ENCODE results near the gene PPP2R3A.

PPP2R3A gene

DNA sequence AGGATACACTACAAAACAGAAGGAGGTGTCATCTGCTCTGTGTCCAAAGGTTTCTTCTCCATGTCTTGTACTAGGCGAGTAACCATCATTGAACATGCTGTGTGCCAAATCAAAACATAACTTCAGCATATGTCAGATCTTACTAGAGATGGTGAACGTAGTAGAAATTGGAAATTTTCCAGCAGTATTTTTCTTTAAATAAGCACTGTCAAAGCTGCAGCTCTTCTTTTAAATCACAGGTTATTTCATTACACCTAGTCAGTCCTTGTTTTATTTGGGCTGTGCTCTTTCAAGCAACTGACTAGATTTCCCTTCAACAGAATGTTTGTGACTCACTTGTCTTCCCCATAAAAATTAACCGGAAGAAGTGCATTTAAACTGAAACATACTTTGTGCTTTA lies 184.1 kb downstream of the PPP2R3A start:
- Histone ChIP-seq H3K4me3 (ENCODE audit: low read length) (no peak overlapping the region), H3K9ac (ENCODE audit: low read length) (no peak overlapping the region), H3K4me2 (ENCODE audit: low read length) (no peak overlapping the region), H3K27ac (ENCODE audit: low read length) (no peak overlapping the region), H4K20me1 (ENCODE audit: insufficient read depth, low read length) (peaks cover 76% of the 10 kb centered on the region), H3K79me2 (ENCODE audit: low read length) (peaks cover 73% of the 10 kb centered on the region), H3K9me3 (ENCODE audit: insufficient read depth, low read length) (no peaks in the 10 kb centered on the region), H3K36me3 (replicated peaks; ENCODE audit: low read depth, low read length) (peaks cover 26% of the 10 kb centered on the region), H2AFZ (ENCODE audit: low read depth, low read length) (no peak overlapping the region), H3K4me1 (ENCODE audit: low read length) (peaks cover 8% of the 10 kb centered on the region), H3K27me3 (ENCODE audit: low read depth, low read length) (no peaks in the 10 kb centered on the region)
- no peak for TF ChIP-seq EZH2phosphoT487 (IDR thresholded peaks at IDR 0.05; ENCODE audit: low read depth)
- TF ChIP-seq, protein P1, sequence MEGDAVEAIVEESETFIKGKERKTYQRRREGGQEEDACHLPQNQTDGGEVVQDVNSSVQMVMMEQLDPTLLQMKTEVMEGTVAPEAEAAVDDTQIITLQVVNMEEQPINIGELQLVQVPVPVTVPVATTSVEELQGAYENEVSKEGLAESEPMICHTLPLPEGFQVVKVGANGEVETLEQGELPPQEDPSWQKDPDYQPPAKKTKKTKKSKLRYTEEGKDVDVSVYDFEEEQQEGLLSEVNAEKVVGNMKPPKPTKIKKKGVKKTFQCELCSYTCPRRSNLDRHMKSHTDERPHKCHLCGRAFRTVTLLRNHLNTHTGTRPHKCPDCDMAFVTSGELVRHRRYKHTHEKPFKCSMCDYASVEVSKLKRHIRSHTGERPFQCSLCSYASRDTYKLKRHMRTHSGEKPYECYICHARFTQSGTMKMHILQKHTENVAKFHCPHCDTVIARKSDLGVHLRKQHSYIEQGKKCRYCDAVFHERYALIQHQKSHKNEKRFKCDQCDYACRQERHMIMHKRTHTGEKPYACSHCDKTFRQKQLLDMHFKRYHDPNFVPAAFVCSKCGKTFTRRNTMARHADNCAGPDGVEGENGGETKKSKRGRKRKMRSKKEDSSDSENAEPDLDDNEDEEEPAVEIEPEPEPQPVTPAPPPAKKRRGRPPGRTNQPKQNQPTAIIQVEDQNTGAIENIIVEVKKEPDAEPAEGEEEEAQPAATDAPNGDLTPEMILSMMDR (IDR thresholded peaks at IDR 0.05; ENCODE audit: low read depth, low read length): no peak

DNA sequence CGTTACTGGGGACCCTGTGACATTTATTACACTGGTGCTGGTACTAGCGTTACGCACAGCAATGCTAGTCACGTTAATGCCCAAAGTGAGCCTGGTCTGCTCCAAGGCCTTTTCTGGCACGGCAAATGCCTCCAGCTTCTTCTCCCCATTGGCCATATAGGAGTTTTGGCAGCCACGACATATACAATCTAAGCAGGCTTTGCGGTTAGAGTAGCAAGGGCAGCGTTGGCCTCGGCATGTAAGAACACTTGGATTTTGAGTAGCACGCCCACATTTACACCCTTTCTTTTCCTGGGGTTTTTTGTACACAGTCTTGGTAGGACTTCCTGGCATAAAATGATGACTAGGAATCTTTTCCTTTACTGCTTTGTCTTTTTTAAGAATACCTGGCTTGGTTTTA lies 185.7 kb downstream of the PPP2R3A start:
- Histone ChIP-seq H2AFZ (ENCODE audit: low read depth, low read length) (no peak overlapping the region), H3K4me1 (ENCODE audit: low read length) (peaks cover 8% of the 10 kb centered on the region), H3K4me2 (ENCODE audit: low read length) (no peak overlapping the region), H3K4me3 (ENCODE audit: low read length) (no peak overlapping the region), H3K9me3 (ENCODE audit: insufficient read depth, low read length) (no peaks in the 10 kb centered on the region), H3K27me3 (ENCODE audit: low read depth, low read length) (no peaks in the 10 kb centered on the region), H3K79me2 (ENCODE audit: low read length) (peaks cover 88% of the 10 kb centered on the region), H4K20me1 (ENCODE audit: insufficient read depth, low read length) (peaks cover 88% of the 10 kb centered on the region), H3K9ac (ENCODE audit: low read length) (no peak overlapping the region), H3K36me3 (replicated peaks; ENCODE audit: low read depth, low read length) (peaks cover 26% of the 10 kb centered on the region), H3K27ac (ENCODE audit: low read length) (no peak overlapping the region)
- TF ChIP-seq, protein P1 (IDR thresholded peaks at IDR 0.05; ENCODE audit: low read depth, low read length): no peak
- no peak for TF ChIP-seq EZH2phosphoT487 (IDR thresholded peaks at IDR 0.05; ENCODE audit: low read depth)

DNA sequence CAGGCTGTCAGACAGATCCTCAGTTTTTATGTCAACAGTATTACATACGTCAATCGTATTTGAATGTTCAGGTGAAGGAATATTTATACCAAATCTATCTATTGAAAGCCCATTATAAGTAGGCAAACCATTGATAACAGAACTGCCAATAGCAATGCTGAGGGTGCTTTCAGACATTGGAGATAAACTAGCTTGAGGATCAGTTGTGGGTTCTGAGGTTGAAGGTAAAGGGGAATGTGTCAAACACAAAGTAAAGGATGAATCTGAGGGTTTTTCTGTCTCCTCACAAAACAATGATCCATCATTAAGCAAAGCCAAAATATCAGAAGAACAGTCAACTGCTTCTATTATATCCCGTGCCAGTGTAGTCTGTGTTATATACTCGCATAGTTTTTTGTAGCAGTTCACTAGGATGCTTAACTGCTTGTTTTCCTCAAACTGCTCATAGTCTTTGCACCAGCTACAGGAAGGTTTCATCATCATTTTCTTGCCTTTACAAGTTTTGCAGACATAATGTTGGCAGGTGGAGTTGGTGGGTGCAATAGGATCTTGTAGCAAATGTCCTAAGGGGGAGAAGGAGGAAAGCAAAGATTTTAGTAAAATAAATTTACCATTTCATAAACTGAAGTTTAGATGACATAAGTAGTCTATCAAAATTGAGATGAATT lies 186.8 kb downstream of the PPP2R3A start:
- Histone ChIP-seq H3K27me3 (ENCODE audit: low read depth, low read length) (no peaks in the 10 kb centered on the region), H2AFZ (ENCODE audit: low read depth, low read length) (no peak overlapping the region), H4K20me1 (ENCODE audit: insufficient read depth, low read length) (peaks cover 92% of the 10 kb centered on the region), H3K4me2 (ENCODE audit: low read length) (no peak overlapping the region), H3K27ac (ENCODE audit: low read length) (no peak overlapping the region), H3K9me3 (ENCODE audit: insufficient read depth, low read length) (no peaks in the 10 kb centered on the region), H3K4me1 (ENCODE audit: low read length) (peaks cover 8% of the 10 kb centered on the region), H3K79me2 (ENCODE audit: low read length) (peaks cover 94% of the 10 kb centered on the region), H3K9ac (ENCODE audit: low read length) (no peak overlapping the region), H3K4me3 (ENCODE audit: low read length) (no peak overlapping the region), H3K36me3 (replicated peaks; ENCODE audit: low read depth, low read length) (peaks cover 26% of the 10 kb centered on the region)
- TF ChIP-seq, protein P1 (IDR thresholded peaks at IDR 0.05; ENCODE audit: low read depth, low read length): no peak
- TF ChIP-seq EZH2phosphoT487 (IDR thresholded peaks at IDR 0.05; ENCODE audit: low read depth): no peak

DNA sequence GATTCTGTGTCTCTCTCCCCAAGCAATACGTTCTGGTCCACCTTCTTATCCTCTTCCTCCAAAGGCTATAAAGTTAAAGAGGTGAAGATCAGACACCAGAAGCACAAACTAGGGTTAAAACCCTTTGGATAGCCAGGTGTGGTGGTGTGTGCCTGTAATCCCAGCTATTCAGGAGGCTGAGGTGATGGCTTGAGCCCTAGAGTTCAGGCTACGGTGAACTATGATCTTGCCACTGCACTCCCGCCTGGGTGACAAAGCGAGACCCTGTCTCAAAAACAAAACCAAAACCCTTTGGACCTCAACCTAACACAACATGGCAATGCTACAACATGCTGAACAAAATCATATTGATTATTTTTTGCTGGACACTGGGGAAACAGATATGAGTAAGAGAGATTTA lies 187.4 kb downstream of the PPP2R3A start:
- TF ChIP-seq EZH2phosphoT487 (IDR thresholded peaks at IDR 0.05; ENCODE audit: low read depth): no peak
- TF ChIP-seq, protein P1 (IDR thresholded peaks at IDR 0.05; ENCODE audit: low read depth, low read length): no peak
- Histone ChIP-seq H2AFZ (ENCODE audit: low read depth, low read length) (no peak overlapping the region), H3K36me3 (replicated peaks; ENCODE audit: low read depth, low read length) (peaks cover 26% of the 10 kb centered on the region), H3K9ac (ENCODE audit: low read length) (no peak overlapping the region), H4K20me1 (ENCODE audit: insufficient read depth, low read length) (peaks cover 95% of the 10 kb centered on the region), H3K4me2 (ENCODE audit: low read length) (no peak overlapping the region), H3K4me1 (ENCODE audit: low read length) (peaks cover 8% of the 10 kb centered on the region), H3K4me3 (ENCODE audit: low read length) (no peak overlapping the region), H3K9me3 (ENCODE audit: insufficient read depth, low read length) (no peaks in the 10 kb centered on the region), H3K79me2 (ENCODE audit: low read length) (peaks cover 94% of the 10 kb centered on the region), H3K27me3 (ENCODE audit: low read depth, low read length) (no peaks in the 10 kb centered on the region), H3K27ac (ENCODE audit: low read length) (no peak overlapping the region)
